Measurements from ENCODE around the gene EIF2A.

The EIF2A gene

DNA sequence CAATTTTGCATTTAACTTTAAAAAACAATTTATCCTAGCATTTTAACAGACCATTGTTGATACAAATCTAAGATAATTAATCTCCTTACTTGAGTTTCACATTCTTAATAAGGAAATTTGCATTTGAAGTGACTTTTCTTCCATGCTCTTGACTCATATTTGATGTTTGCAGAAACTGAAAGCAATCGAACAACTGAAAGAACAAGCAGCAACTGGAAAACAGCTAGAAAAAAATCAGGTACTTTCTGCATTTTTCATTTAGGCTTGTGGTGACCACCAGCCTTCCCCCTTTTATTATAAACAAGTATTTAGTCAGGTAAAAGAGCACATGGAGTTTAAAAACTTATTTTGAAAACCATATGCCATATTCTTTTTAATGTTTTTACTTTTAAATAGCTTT is 36.4 kb downstream of the EIF2A start:
- peaks cover 27% of the 10 kb centered on the region; the same call in 1 of the 2 replicates for H3K79me2 ChIP-seq (ENCODE audit: insufficient read depth, low read length)

DNA sequence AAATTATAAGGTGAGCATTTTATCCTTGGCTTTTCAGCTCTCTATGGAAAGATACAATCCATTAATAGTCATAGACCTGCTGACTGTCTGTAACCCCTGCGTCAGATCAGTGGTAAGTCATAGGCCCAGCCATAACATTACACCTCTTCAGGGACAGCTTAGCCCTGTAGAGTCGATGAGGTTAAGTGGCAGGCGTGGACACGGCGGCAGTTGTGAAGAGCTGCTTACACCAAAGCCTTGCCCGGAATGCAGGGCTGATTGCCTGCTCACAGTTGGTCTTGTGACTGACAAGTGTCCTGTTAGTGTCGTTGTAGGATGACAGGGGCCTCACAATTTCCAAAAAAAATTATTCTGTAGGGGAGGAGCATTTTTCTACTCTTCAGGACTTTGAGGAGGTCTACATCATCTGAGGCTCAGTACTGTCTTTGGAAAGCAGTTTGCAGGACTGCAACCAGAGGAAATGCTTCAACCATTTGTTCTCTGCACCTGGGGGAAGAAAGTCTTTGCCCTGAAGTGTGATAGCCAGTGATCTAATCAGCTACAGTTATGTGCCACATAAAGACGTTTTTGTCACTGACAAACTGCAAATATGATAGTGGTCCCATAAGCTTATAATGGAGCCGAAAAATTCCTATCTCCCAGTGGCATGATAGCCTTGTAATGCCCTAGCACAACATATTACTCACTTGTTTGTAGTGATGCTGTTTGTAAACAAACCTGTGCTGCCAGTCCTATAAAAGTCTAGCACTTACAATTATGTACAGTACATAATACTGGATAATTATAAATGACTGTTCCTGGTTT is 41.6 kb downstream of the EIF2A start:
- Histone ChIP-seq H3K79me2 (ENCODE audit: insufficient read depth, low read length) (peaks cover 34% of the 10 kb centered on the region), H3K4me3 (ENCODE audit: insufficient read depth, low read length, poor library complexity, severe bottlenecking) (no peak overlapping the region), H4K20me1 (ENCODE audit: low read depth, low read length) (peaks cover 3% of the 10 kb centered on the region; the same call in 1 of the 2 replicates), H3K9me2 (replicated peaks; ENCODE audit: insufficient read depth, low read length) (no peaks in the 10 kb centered on the region), H3K36me3 (ENCODE audit: low read length) (peaks cover 20% of the 10 kb centered on the region), H3K27ac (ENCODE audit: low read depth, low read length) (no peak overlapping the region), H2AFZ (ENCODE audit: low read depth, low read length, severe bottlenecking) (no peak overlapping the region), H3K9me3 (ENCODE audit: insufficient read depth, low read length) (no peaks in the 10 kb centered on the region), H3K27me3 (ENCODE audit: low read length) (no peaks in the 10 kb centered on the region), H3F3A (ENCODE audit: insufficient read depth) (peaks cover 34% of the 10 kb centered on the region), H3K9ac (ENCODE audit: low read length) (no peak overlapping the region), H3K4me2 (ENCODE audit: low read depth, low read length, poor library complexity, severe bottlenecking) (no peak overlapping the region)
- TF ChIP-seq EZH2phosphoT487 (conservative IDR thresholded peaks at IDR 0.05; ENCODE audit: low read length): no peak
- no peak for TF ChIP-seq CTCF (IDR thresholded peaks at IDR 0.05; ENCODE audit: insufficient read depth, low read length, poor library complexity, severe bottlenecking)

More for the DNA sequence above, 36.4 kb downstream of the EIF2A start:
- H3K27ac ChIP-seq (ENCODE audit: low read depth, low read length): no peak overlapping the region
- no peak overlapping the region for H3K4me2 ChIP-seq (ENCODE audit: low read depth, low read length, poor library complexity, severe bottlenecking)
- H4K20me1 ChIP-seq (ENCODE audit: low read depth, low read length): peaks cover 4% of the 10 kb centered on the region; the same call in 1 of the 2 replicates
- H3F3A ChIP-seq (ENCODE audit: insufficient read depth): peaks cover 39% of the 10 kb centered on the region
- no peaks in the 10 kb centered on the region for H3K9me3 ChIP-seq (ENCODE audit: insufficient read depth, low read length)
- no peak for TF ChIP-seq EZH2phosphoT487 (conservative IDR thresholded peaks at IDR 0.05; ENCODE audit: low read length)
- TF ChIP-seq CTCF (IDR thresholded peaks at IDR 0.05; ENCODE audit: insufficient read depth, low read length, poor library complexity, severe bottlenecking): no peak
- H3K36me3 ChIP-seq (ENCODE audit: low read length): peaks cover 53% of the 10 kb centered on the region
- H3K9ac ChIP-seq (ENCODE audit: low read length): no peak overlapping the region
- no peaks in the 10 kb centered on the region for H3K27me3 ChIP-seq (ENCODE audit: low read length)
- H3K4me3 ChIP-seq (ENCODE audit: insufficient read depth, low read length, poor library complexity, severe bottlenecking): no peak overlapping the region
- no peaks in the 10 kb centered on the region for H3K9me2 ChIP-seq (replicated peaks; ENCODE audit: insufficient read depth, low read length)
- H2AFZ ChIP-seq (ENCODE audit: low read depth, low read length, severe bottlenecking): no peak overlapping the region

- H3F3A ChIP-seq (ENCODE audit: insufficient read depth): peaks cover 21% of the 10 kb centered on the region
- no peak overlapping the region for H3K4me2 ChIP-seq (ENCODE audit: low read depth, low read length, poor library complexity, severe bottlenecking)
- no peak overlapping the region for H3K4me3 ChIP-seq (ENCODE audit: insufficient read depth, low read length, poor library complexity, severe bottlenecking)
- no peak overlapping the region for H3K27ac ChIP-seq (ENCODE audit: low read depth, low read length)
- no peaks in the 10 kb centered on the region for H3K9me2 ChIP-seq (replicated peaks; ENCODE audit: insufficient read depth, low read length)
- H3K9ac ChIP-seq (ENCODE audit: low read length): no peak overlapping the region
- H4K20me1 ChIP-seq (ENCODE audit: low read depth, low read length): peaks cover 3% of the 10 kb centered on the region; the same call in 1 of the 2 replicates
- TF ChIP-seq EZH2phosphoT487 (conservative IDR thresholded peaks at IDR 0.05; ENCODE audit: low read length) (no peak), CTCF (IDR thresholded peaks at IDR 0.05; ENCODE audit: insufficient read depth, low read length, poor library complexity, severe bottlenecking) (no peak)
- H2AFZ ChIP-seq (ENCODE audit: low read depth, low read length, severe bottlenecking): no peak overlapping the region
- no peaks in the 10 kb centered on the region for H3K9me3 ChIP-seq (ENCODE audit: insufficient read depth, low read length)
- peaks cover 27% of the 10 kb centered on the region for H3K79me2 ChIP-seq (ENCODE audit: insufficient read depth, low read length)
- peaks cover 5% of the 10 kb centered on the region; the same call in 1 of the 2 replicates for H3K36me3 ChIP-seq (ENCODE audit: low read length)
- H3K27me3 ChIP-seq (ENCODE audit: low read length): no peaks in the 10 kb centered on the region
Observed at GRCh38 chr3:150589759-150590158, 43.2 kb downstream of the EIF2A start.
